Activated CD8-positive, alpha-beta memory T cell treated with anti-CD3 and anti-CD28 coated beads, Interleukin-2, amount 50 U/mL, for 48 hours (primary cell): ENCODE data around the gene C1QTNF5.

Experiments used
- DNase-seq: peaks from one replicate; pipeline ENCODE4 v3.0.0-alpha.2; 2020

C1QTNF5 gene

DNA sequence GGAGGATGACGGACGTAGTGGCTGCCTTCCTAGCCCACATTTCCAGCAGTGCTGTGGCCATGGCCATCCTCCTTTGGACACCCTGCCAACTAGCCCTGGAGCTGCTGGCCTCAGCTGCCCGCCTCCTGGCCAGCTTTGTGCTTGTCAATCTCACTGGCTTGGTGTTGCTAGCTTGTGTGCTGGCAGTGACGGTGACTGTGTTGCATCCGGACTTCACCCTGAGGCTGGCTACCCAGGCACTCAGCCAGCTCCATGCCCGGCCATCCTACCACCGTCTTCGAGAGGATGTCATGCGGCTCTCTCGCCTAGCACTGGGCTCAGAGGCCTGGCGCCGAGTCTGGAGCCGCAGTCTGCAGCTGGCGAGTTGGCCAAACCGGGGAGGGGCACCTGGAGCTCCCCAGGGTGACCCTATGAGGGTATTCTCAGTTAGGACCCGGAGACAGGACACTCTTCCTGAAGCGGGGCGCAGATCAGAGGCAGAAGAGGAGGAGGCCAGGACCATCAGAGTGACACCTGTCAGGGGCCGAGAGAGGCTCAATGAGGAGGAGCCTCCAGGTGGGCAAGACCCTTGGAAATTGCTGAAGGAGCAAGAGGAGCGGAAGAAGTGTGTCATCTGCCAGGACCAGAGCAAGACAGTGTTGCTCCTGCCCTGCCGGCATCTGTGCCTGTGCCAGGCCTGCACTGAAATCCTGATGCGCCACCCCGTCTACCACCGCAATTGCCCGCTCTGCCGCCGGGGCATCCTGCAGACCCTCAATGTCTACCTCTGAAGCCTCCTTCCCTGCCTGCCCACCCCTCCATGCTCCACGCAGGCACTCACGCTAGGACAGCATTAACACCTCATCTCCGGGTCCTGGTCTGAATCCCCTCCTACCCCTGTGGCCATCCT, 4.8 kb downstream of the C1QTNF5 start:
- DNase-seq, result peak; percentile 53

DNA sequence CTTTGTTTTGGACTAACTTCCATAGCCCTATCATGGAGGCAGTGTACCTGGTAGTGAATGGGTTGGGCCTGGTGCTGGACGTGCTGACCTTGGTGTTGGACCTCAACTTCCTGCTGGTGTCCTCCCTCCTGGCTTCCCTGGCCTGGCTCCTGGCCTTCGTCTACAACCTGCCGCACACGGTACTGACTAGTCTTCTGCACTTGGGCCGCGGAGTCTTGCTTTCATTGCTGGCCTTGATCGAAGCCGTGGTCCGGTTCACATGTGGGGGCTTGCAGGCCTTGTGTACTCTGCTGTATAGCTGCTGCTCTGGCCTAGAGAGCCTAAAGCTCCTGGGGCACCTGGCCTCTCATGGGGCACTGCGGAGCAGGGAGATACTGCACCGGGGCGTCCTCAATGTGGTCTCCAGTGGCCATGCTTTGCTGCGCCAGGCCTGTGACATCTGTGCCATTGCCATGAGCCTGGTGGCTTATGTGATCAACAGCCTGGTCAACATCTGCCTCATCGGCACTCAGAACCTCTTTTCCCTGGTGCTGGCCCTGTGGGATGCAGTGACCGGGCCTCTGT, 5.5 kb downstream of the C1QTNF5 start:
- DNase-seq, result no peak

DNA sequence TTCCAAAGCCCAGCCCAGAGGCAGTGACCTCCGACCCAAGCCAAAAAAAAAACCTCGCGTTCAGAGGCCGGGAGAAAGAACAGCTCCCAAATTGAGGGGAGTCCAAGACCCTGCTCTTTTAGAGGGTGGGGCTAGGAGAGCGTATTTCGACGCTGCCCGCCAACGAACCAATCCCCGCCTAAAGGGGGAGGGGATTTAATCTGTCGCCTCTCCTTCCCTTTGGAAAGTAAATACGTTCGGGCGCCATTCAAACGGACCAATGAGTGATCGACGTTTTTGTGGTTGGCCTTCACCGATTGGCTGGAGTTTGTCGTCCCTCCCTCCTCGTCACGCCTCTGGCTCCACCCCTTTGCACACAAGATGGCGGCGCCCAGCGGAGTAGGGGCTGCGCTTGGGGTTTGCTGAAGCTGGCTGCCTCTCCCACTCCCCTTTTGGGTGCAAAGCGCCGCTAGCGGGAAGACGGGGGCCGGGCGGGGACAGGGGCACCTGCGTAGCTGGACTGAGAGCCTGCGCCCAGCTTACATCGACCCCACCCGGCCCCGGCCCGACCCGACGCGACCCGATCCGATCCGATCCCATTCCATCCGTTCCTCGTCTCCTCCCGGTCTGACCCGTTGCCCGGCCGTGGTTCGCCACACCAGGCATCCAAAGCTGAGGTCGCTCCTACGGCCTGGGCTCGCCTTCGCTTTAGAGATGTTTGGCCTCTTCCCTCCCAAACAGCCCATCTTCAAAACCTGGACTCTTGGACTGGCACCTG, 6.3 kb downstream of the C1QTNF5 start, which contains the start of gene RNF26:
TSS of gene RNF26 (plus strand) at position 354 of the 757 bp plus-strand sequence. CDS start 596 bp downstream, outside the sequence.
- DNase-seq, result peak; percentile 93

GRCh38 chr11:119332111-119332765, 8.4 kb downstream of the C1QTNF5 start:
- DNase-seq, result no peak

- no peak for DNase-seq
Observed at GRCh38 chr11:119330237-119330636, 10.4 kb downstream of the C1QTNF5 start.

DNA sequence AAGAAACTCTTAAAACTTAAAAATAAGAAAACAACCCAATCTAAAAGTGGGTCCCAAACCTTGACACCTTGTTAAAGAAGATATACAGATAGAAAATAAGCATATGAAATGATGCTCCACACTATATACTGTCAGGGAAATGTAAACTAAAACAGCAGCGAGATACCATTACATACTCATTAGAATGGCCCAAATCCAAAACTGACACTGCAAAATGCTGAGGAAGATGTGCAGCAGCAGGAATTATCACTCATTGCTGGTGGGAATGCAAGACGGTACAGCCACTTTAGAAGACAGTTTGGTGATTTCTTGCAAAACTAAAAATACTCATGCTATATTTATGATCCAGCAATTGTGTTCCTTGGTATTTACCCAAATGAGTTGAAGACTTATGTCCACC, 11.4 kb downstream of the C1QTNF5 start:
- DNase-seq, result no peak

GRCh38 chr11:119324189-119324588, 16.5 kb downstream of the C1QTNF5 start:
- DNase-seq, result peak; percentile 37

- DNase-seq, result peak; percentile 94
Observed at GRCh38 chr11:119323532-119324033, 17.1 kb downstream of the C1QTNF5 start.

- peak; percentile 43 for DNase-seq
Observed at GRCh38 chr11:119322921-119323531, 17.7 kb downstream of the C1QTNF5 start.

GRCh38 chr11:119322360-119322739, 18.3 kb downstream of the C1QTNF5 start:
- no peak for DNase-seq

DNA sequence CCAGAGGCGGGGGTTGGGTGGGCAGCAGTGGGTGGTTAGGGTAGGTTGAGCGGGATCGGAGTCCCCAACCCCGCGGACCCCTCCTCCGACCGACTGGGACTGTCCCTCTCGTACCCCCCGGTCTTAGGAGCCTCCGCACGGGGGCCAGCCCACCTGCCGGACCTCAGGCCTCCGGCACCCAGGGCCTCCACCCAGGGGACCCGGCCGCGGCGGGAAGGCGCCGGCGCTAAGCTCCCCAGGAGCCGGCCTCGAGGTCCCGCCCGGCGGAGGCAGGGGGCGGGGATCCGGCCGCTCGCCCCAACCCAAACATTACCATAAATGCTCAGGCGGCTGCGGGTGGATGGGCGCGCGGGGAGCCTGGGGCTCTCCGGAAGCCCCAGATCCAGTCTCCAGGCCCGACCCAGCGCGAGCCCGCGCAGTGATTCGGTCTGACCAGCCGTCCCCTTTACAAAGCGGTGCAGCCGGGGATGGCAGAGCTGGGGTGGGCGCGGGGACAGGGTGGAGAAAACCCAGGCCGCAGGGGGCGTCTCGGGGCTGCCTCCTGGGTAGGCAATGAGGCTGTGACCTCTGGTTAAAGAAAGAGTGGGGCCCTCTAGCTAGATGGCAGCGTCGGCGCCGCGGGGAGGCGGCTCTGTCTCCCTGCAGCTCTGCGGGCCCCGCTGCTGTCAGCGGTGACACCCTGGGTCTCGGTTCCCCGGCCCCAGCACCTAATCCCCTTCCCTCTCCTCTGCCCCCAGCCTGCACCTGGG, 19.7 kb downstream of the C1QTNF5 start:
- peak; percentile 83 for DNase-seq

GRCh38 chr11:119320240-119320775, 20.4 kb downstream of the C1QTNF5 start:
- no peak for DNase-seq

GRCh38 chr11:119319700-119320239, 20.9 kb downstream of the C1QTNF5 start:
- no peak for DNase-seq

DNA sequence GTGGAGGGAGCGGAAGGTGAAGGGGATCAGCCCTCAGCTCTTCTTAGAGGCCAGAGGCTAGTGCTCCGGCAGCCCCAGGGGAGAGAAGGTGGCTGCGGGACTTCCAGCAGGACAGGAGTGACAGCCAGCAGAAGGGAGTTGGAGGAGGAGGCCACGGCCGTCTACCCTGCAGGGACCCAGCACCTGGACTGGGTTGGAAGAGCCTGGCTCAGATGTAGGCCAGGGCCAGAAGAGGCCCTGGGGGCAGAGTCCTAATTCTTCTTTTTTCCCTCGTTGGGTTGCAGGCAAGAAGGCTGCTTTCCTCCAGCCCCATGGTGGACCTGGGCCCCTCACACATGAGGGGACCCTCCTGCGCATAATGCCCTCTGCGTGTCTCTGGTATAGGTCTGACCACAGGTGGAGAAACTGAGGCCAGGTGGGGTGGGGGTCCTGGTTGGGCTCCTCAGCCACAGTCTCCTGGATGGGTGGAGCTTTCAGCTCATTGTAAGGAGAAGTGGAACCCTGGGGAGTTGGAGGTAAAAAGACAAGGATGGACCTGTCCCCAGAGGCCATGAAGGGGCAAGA, 21.5 kb downstream of the C1QTNF5 start:
- no peak for DNase-seq

- no peak for DNase-seq
Observed at GRCh38 chr11:119318240-119319135, 22.2 kb downstream of the C1QTNF5 start.

DNA sequence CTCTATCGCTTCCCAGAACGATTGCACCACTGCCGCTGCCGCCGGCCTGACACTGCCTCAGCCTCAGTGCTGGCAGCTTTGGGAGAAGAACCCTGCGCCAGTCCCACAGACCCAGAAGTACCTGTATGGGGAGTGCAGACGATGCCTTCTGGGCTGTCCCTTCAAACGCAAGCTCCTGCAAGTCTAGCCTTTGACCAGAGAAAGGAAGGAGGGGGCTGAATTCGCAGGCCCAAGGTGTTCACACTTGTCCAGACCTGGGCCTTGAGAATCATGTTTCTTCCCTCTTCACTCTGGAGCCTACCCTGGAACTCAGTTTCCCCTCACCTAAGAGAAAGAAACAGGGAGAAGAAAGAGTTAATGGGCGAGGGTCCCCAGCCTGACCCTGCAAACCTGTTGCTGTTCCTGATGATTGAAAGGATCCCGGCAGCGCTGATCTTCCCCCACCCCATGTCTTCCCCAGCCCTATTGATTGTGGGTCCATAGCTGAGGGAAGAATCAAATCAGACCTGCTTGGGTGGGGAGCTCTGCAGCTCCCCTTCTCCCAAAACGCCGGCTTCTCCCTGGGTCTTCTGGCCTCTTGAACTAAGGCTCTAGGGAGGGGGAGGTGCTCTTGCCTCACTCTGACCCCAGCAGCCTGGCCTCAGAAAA, 23.0 kb downstream of the C1QTNF5 start:
- no peak for DNase-seq

- DNase-seq, result peak; percentile 67
Observed at GRCh38 chr11:119316729-119317591, 23.7 kb downstream of the C1QTNF5 start, which contains the start of gene MCAM. TSS of gene MCAM (minus strand) at chr11:119317130. CDS start at chr11:119317101, 29 bp downstream.
